GM18870 (cell line): ENCODE data around the gene INTS14.

Experiments
- ATAC-seq: cut with Tn5 transposase; IDR thresholded peaks from one replicate; pipeline ENCODE4 v1.9.1; 2021; ENCODE audit warnings: moderate library complexity; ENCODE audit not compliant: unreplicated experiment

The INTS14 gene

GRCh38 chr15:65535192-65535591, 75.7 kb downstream of the INTS14 start:
- no peak for ATAC-seq

- ATAC-seq: no peak
Measured at GRCh38 chr15:65533057-65533756, 77.7 kb downstream of the INTS14 start.

- ATAC-seq: no peak
Measured at GRCh38 chr15:65532738-65533051, 78.2 kb downstream of the INTS14 start.

GRCh38 chr15:65530318-65531111, 80.4 kb downstream of the INTS14 start, which contains the start of gene HACD3:
HACD3 (plus strand) TSS chr15:65530463; CDS start chr15:65530632, 169 bp downstream.
- ATAC-seq: peak; percentile 51

GRCh38 chr15:65529762-65530317, 81.1 kb downstream of the INTS14 start:
- ATAC-seq: peak; percentile 17
